NT2/D1 (cell line): ENCODE data around the gene OPHN1.
"Not testable (repeated sequence)": the region's sequence is repeated elsewhere in the genome, so short reads cannot be mapped to it uniquely, and the experiment has no call there.

Source experiments
- DNase-seq: peaks from one replicate; pipeline ENCODE4 v3.0.0-alpha.2; 2011; ENCODE audit warnings: low read depth, low spot score
- H3K27me3 ChIP-seq: 2 replicates; pipeline ENCODE4 v1.6.0; 2011; ENCODE audit warnings: mild to moderate bottlenecking; ENCODE audit not compliant: insufficient read length, insufficient read depth
- H3K36me3 ChIP-seq: 2 replicates; pipeline ENCODE4 v1.6.1; 2011; ENCODE audit warnings: mild to moderate bottlenecking, low read length, mixed read lengths; ENCODE audit not compliant: insufficient read depth, insufficient read length
- H3K4me1 ChIP-seq: 2 replicates; pipeline ENCODE4 v1.5.1; 2011; ENCODE audit not compliant: insufficient read depth, insufficient read length
- H3K4me3 ChIP-seq: 2 replicates; pipeline ENCODE4 v1.5.1; 2011; ENCODE audit warnings: low read depth; ENCODE audit not compliant: insufficient read length
- H3K9ac ChIP-seq: 2 replicates; pipeline ENCODE4 v1.6.0; 2011; ENCODE audit warnings: low read depth; ENCODE audit not compliant: insufficient read length
- H3K9me3 ChIP-seq: 2 replicates; pipeline ENCODE4 v1.5.1; 2011; ENCODE audit warnings: mild to moderate bottlenecking, low read length; ENCODE audit not compliant: insufficient read depth
- SUZ12 ChIP-seq: IDR thresholded peaks from 2 replicates; pipeline ENCODE4 v1.6.1; 2011; ENCODE audit not compliant: insufficient read length, insufficient read depth; ENCODE audit errors: extremely low read depth
- YY1 ChIP-seq: IDR thresholded peaks from 2 replicates; pipeline ENCODE4 v1.6.1; 2011; ENCODE audit not compliant: insufficient read length, insufficient read depth
- ZNF274 ChIP-seq: IDR thresholded peaks from 2 replicates; pipeline ENCODE4 v1.6.1; 2011; ENCODE audit warnings: mild to moderate bottlenecking, low read depth, low read length

Gene OPHN1

DNA sequence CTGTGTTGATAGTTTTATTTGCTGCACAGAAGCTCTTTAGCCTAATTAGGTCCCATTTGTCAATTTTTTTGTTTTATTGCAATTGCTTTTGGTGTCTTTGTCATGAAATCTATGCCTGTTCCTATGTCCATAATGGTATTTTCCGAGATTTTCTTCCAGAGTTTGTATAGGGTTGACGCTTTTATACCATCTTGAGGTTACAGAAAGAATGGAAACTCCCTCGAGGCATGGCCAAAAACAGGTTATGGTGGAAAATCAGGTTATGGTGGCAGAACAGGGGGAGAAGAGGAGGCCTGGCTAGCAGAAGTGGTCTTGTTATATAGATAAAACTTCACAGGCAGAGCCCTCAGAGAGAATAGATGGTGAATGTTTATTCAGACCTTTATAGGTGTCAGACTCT lies 21.6 kb downstream of the OPHN1 start:
- no peak overlapping the region for H3K4me3 ChIP-seq
- TF ChIP-seq YY1 (no peak), SUZ12 (no peak), ZNF274 (no peak)
- no peak for DNase-seq

DNA sequence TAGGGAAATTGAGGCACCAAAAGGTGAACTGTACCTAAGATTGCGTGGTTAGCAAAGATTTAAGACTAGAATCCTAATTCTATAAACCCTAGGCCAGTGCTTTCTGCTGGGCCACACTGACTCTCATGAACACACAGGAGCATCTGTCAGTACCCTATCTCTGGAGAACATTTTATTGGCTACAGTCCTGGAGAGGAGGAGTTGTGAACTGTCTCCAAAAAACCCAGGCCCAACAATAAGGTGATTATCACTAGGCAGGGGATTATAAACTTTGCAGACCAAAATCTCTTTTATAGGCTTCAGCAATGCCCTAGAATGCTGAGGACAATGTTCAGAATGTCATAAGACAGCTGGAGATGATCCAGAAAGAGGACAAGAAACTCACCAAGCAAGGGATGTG lies 24.1 kb downstream of the OPHN1 start:
- TF ChIP-seq YY1, result no peak
- TF ChIP-seq SUZ12, result no peak
- TF ChIP-seq ZNF274, result no peak
- H3K4me3 ChIP-seq, result no peak overlapping the region
- H3K4me1 ChIP-seq, result no peaks in the 10 kb centered on the region
- no peaks in the 10 kb centered on the region for H3K9me3 ChIP-seq
- DNase-seq, result no peak
- no peaks in the 10 kb centered on the region for H3K36me3 ChIP-seq
- no peak overlapping the region for H3K9ac ChIP-seq
- no peaks in the 10 kb centered on the region for H3K27me3 ChIP-seq

More for the DNA sequence above, 21.6 kb downstream of the OPHN1 start:
- Histone ChIP-seq H3K36me3 (no peaks in the 10 kb centered on the region), H3K9me3 (no peaks in the 10 kb centered on the region), H3K27me3 (no peaks in the 10 kb centered on the region), H3K4me1 (no peaks in the 10 kb centered on the region), H3K9ac (no peak overlapping the region)

DNA sequence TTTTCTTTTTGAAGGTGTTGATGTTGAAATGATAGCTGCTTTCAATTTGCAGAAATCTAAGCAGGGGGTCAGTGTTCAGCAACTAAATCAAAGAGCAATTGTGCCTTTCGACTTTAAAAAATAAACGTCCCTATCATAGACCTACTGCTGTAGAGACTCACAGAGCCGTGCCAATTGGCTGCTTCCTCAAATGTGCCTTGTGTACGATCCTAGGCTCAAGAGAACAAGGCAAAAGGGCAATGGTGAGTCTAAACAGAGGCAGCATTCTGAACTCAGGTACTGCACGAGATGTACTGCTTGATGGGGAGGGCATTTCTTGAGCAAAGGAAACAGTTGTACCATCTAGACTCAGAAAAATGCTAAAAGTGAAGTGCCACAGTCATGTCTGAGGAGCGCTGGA lies 29.8 kb downstream of the OPHN1 start:
- DNase-seq, result no peak
- Histone ChIP-seq H3K9ac (no peak overlapping the region), H3K36me3 (no peaks in the 10 kb centered on the region), H3K4me3 (no peak overlapping the region), H3K27me3 (no peaks in the 10 kb centered on the region), H3K9me3 (no peaks in the 10 kb centered on the region), H3K4me1 (no peaks in the 10 kb centered on the region)
- TF ChIP-seq YY1, result no peak
- TF ChIP-seq ZNF274, result no peak

DNA sequence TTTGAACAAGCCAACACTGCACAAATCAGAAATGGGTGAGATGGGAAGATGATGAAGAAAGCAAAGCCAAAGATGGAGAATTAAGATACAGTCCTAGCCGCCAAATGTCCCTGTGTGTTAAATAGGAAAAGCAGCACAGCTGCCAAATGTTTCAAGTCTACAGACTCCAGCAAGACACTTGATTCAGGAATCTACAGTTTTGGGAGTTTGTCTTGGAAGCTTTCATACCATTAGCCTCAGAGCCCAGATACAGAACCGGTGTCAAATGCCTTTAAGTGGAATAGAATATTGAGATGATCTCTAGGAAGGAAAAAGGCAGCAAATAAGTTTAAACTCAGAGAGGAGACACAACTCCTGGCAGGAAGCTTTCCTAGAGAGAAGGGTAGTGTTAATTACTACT lies 30.3 kb downstream of the OPHN1 start:
- DNase-seq, result no peak
- no peaks in the 10 kb centered on the region for H3K4me1 ChIP-seq
- no peaks in the 10 kb centered on the region for H3K36me3 ChIP-seq
- no peak overlapping the region for H3K9ac ChIP-seq
- H3K4me3 ChIP-seq, result no peak overlapping the region
- no peaks in the 10 kb centered on the region for H3K27me3 ChIP-seq
- no peak for TF ChIP-seq SUZ12
- TF ChIP-seq ZNF274, result no peak
- no peak for TF ChIP-seq YY1
- no peaks in the 10 kb centered on the region for H3K9me3 ChIP-seq

DNA sequence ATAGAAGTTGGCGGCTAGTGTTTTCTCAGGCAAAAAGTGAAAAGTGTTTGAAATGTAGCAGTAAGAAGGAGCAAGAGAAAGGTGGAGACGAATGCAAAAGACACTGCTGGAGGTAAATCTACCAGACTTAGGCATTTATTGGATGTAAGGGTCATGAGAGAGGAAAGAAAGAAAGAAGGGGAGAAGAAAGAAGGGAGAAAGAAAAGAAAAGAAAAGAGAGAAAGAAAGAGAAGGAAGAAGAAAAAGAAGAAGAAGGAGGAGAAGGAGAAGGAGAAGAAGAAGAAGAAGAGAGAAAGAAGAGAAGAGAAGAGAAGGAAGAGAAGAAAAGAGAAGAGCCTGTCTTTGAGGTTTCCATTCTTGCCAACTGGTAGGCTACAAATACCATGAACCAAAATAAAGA lies 31.2 kb downstream of the OPHN1 start:
- TF ChIP-seq SUZ12 (no peak), ZNF274 (no peak), YY1 (no peak)
- Histone ChIP-seq H3K36me3 (no peaks in the 10 kb centered on the region), H3K9ac (no peak overlapping the region), H3K4me1 (no peaks in the 10 kb centered on the region), H3K27me3 (no peaks in the 10 kb centered on the region), H3K4me3 (no peak overlapping the region), H3K9me3 (no peaks in the 10 kb centered on the region)
- DNase-seq, result no peak

DNA sequence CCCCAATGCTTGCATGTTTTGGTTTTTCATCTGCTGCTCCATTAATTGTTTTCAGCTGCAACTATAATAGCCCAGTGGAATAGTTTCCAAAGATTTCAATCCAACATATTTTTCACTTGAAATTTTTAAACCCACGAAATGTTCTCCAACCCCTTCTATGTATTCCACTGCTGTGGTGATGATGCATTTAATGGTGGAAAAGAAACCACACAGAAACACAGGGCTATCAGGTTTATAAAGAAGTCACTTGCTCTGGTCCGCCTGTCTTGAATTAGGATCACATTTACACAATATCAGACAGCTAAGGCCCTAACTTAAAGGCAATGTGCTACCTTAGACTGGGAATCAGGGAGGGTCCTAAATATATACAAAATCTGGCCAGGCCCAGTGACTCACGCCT lies 35.0 kb downstream of the OPHN1 start:
- H3K9ac ChIP-seq, result no peak overlapping the region
- no peaks in the 10 kb centered on the region for H3K4me1 ChIP-seq
- no peaks in the 10 kb centered on the region for H3K36me3 ChIP-seq
- no peak overlapping the region for H3K4me3 ChIP-seq
- TF ChIP-seq ZNF274, result no peak
- TF ChIP-seq YY1, result no peak
- no peak for TF ChIP-seq SUZ12
- no peaks in the 10 kb centered on the region for H3K9me3 ChIP-seq
- H3K27me3 ChIP-seq, result no peaks in the 10 kb centered on the region
- DNase-seq, result no peak

DNA sequence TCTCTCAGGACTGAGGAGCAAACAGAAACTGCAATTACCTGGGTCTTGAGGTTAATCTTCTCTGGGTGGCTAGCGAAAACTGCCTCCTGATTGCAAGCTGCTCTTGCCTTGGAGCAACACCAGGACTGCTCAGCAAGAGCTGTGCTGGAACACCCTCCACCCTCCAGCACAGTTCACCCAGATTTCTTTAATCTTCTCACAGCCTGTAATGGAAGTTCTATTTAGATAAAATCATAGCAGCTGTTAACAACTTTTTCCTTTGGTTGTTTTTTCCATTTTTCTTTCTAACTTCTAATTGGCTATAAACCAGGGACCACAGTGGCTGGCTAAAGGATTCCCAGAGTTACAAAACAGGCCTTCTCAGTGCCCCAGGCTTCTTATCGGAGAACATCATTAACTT lies 36.3 kb downstream of the OPHN1 start:
- Histone ChIP-seq H3K4me3 (no peak overlapping the region), H3K9me3 (no peaks in the 10 kb centered on the region), H3K36me3 (no peaks in the 10 kb centered on the region), H3K4me1 (no peaks in the 10 kb centered on the region), H3K9ac (no peak overlapping the region), H3K27me3 (no peaks in the 10 kb centered on the region)
- TF ChIP-seq ZNF274, result no peak
- TF ChIP-seq SUZ12, result no peak
- TF ChIP-seq YY1, result no peak
- DNase-seq, result no peak

DNA sequence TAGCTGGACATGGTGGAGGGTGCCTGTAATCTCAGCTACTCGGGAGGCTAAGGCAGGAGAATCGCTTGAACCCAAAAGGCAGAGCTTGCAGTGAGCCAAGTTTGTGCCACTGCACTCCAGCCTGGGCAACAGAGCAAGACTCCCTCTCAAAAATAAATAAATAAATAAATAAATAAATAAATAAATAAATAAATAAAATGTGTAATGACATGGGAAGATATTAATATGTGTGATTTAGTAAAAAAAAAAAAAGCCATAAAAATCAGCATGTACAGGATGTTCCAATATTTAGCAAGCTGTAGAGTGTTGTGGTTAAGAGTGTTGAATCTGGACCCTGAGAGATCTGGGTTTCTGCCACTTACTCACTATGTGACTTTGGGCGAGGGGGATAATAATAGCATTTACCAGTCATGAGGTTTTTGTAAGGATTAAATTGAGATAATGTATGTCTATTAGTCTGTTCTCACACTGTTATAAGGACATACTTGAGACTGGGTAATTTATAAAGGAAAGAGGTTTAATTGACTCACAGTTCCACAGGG lies 43.8 kb downstream of the OPHN1 start:
- H3K36me3 ChIP-seq, H3K9me3 ChIP-seq, H3K9ac ChIP-seq, H3K4me3 ChIP-seq, H3K27me3 ChIP-seq, H3K4me1 ChIP-seq, DNase-seq: not testable (repeated sequence)
